IPS DF 6.9 (cell line): ENCODE data around the gene PLCL1.
A peak's percentile ranks its signal among the peaks of the same experiment; 100 is the strongest.

Source experiments
- DNase-seq: peaks from one replicate; pipeline ENCODE4 v3.0.0-alpha.2; 2013; ENCODE audit warnings: low read depth, low spot score
- H3K27ac ChIP-seq: one replicate; pipeline ENCODE4 v1.5.1; 2013; ENCODE audit warnings: low read length, control low read depth
- H3K27me3 ChIP-seq: 2 replicates; pipeline ENCODE4 v1.6.1; 2013; ENCODE audit warnings: mild to moderate bottlenecking, low read length; ENCODE audit not compliant: control insufficient read depth, insufficient read depth
- H3K36me3 ChIP-seq: 2 replicates; pipeline ENCODE4 v1.6.1; 2013; ENCODE audit warnings: low read length; ENCODE audit not compliant: control insufficient read depth, insufficient read depth
- H3K4me1 ChIP-seq: 2 replicates; pipeline ENCODE4 v1.6.1; 2013; ENCODE audit warnings: low read length; ENCODE audit not compliant: control insufficient read depth, insufficient read depth
- H3K4me3 ChIP-seq: 2 replicates; pipeline ENCODE4 v1.5.1; 2013; ENCODE audit warnings: mild to moderate bottlenecking, low read length
- H3K9me3 ChIP-seq: 2 replicates; pipeline ENCODE4 v1.6.1; 2013; ENCODE audit warnings: low read length, inconsistent platforms; ENCODE audit not compliant: control insufficient read depth, insufficient read depth
- WGBS: extraction: QIAGEN DNeasy Blood & Tissue Kit; methylation state at CpG from one replicate; pipeline ENCODE4 v1.1.7; 2013; ENCODE audit warnings: mixed read lengths, missing lambda C conversion rate; ENCODE audit not compliant: insufficient read length, insufficient coverage; 5-methylcytosine and 5-hydroxymethylcytosine counted together

Gene PLCL1

GRCh38 chr2:198117406-198118041, 313.1 kb downstream of the PLCL1 start:
- WGBS: no CpG with 5 or more reads among the region's 4 CpGs
- Histone ChIP-seq H3K27ac (no peak overlapping the region), H3K36me3 (no peaks in the 10 kb centered on the region), H3K9me3 (no peaks in the 10 kb centered on the region), H3K27me3 (no peaks in the 10 kb centered on the region), H3K4me3 (no peak overlapping the region), H3K4me1 (no peaks in the 10 kb centered on the region)
- DNase-seq: no peak

- WGBS: no CpG with 5 or more reads among the region's 1 CpG
Measured at GRCh38 chr2:198127627-198128026, 323.2 kb downstream of the PLCL1 start.

DNA sequence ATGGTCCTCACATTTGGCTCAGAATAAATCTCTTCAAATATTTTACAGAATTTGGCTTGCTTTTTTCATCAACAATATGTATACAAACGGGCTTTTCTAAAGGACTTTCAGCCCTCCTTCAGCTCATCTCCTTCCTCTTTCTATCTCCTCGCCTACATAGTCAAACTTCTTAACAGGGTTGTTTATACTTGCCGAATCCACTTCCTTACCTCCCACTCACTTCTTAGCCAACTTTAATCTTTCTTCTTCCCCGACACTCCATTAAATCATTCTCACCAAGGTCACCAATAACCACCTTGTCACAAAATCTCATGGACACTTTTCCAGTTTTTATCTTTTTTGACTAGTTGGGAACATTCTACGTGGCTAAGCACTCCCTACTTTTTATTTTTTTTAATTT, 325.2 kb downstream of the PLCL1 start:
- Histone ChIP-seq H3K9me3 (no peaks in the 10 kb centered on the region), H3K27me3 (no peaks in the 10 kb centered on the region), H3K36me3 (no peaks in the 10 kb centered on the region), H3K27ac (no peak overlapping the region), H3K4me3 (no peak overlapping the region), H3K4me1 (no peaks in the 10 kb centered on the region)
- 100% methylated on average over 2 of the region's 5 CpGs for WGBS
- DNase-seq: no peak

More at GRCh38 chr2:198127627-198128026, 323.2 kb downstream of the PLCL1 start:
- Histone ChIP-seq H3K27me3 (no peaks in the 10 kb centered on the region), H3K4me3 (no peak overlapping the region), H3K27ac (no peak overlapping the region), H3K9me3 (no peaks in the 10 kb centered on the region), H3K4me1 (no peaks in the 10 kb centered on the region), H3K36me3 (no peaks in the 10 kb centered on the region)
- peak; percentile 20 for DNase-seq

- WGBS: no CpG with 5 or more reads among the region's 6 CpGs
- Histone ChIP-seq H3K36me3 (no peaks in the 10 kb centered on the region), H3K27ac (no peak overlapping the region)
Measured at GRCh38 chr2:198134293-198134955, 330.0 kb downstream of the PLCL1 start.

DNA sequence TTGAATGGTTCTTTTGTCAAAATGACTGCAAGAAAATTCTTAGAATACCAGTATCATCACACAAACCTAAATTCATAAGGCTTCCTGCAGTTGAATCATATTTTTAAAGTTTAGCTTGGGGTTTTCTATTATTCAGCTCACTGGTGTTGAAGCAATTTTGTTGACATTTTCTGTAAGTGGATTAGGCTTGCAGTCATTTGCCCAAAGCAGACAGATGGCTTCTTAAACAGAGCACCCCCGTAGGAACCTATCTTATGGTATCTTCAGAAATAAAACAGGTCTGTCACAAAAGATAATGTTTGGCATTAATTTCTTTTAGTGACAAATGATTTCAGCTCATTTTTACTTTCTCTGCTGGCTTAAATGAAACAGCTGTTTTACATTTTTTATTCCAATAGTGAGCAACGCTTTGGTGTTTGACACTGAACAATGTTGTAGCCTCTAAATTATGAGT, 331.1 kb downstream of the PLCL1 start:
- Histone ChIP-seq H3K36me3 (no peaks in the 10 kb centered on the region), H3K27ac (no peak overlapping the region), H3K27me3 (no peaks in the 10 kb centered on the region), H3K9me3 (no peaks in the 10 kb centered on the region), H3K4me3 (no peak overlapping the region), H3K4me1 (no peaks in the 10 kb centered on the region)
- no CpG with 5 or more reads among the region's 2 CpGs for WGBS
- no peak for DNase-seq

More at GRCh38 chr2:198134293-198134955, 330.0 kb downstream of the PLCL1 start:
- no peak for DNase-seq
- Histone ChIP-seq H3K27me3 (no peaks in the 10 kb centered on the region), H3K9me3 (no peaks in the 10 kb centered on the region), H3K4me1 (no peaks in the 10 kb centered on the region), H3K4me3 (no peak overlapping the region)

DNA sequence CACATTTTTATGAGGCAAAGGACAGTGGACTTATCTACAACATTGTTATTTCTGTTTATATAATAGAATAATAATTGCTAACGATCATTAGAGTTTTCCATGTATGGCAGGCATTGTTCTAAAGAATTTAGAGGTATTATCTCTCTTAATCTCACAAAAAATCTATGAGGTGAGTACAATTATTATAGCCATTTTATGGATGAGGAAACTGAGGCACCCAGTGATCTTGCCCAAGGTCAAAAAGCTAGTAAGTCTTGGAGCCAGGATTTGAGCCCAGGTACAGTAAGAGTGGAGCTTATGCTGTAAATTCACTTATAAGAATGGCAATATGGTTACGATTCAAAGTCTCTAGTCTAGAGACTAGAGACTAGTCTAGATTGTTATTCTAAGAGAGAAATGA, 331.7 kb downstream of the PLCL1 start:
- no peak overlapping the region for H3K4me3 ChIP-seq
- H3K36me3 ChIP-seq: no peaks in the 10 kb centered on the region
- DNase-seq: no peak
- WGBS: no CpG with 5 or more reads among the region's 2 CpGs
- H3K27me3 ChIP-seq: no peaks in the 10 kb centered on the region
- H3K27ac ChIP-seq: no peak overlapping the region
- H3K4me1 ChIP-seq: no peaks in the 10 kb centered on the region
- no peaks in the 10 kb centered on the region for H3K9me3 ChIP-seq

GRCh38 chr2:198137733-198138132, 333.3 kb downstream of the PLCL1 start:
- Histone ChIP-seq H3K4me3 (no peak overlapping the region), H3K9me3 (no peaks in the 10 kb centered on the region), H3K4me1 (no peaks in the 10 kb centered on the region), H3K27me3 (no peaks in the 10 kb centered on the region), H3K27ac (no peak overlapping the region), H3K36me3 (no peaks in the 10 kb centered on the region)
- peak; percentile 20 for DNase-seq
- WGBS: no CpG with 5 or more reads among the region's 1 CpG

- H3K9me3 ChIP-seq: no peaks in the 10 kb centered on the region
- H3K36me3 ChIP-seq: no peaks in the 10 kb centered on the region
- WGBS: no CpG with 5 or more reads among the region's 2 CpGs
- H3K27ac ChIP-seq: no peak overlapping the region
- no peaks in the 10 kb centered on the region for H3K27me3 ChIP-seq
- no peaks in the 10 kb centered on the region for H3K4me1 ChIP-seq
- DNase-seq: no peak
- H3K4me3 ChIP-seq: no peak overlapping the region
Measured at GRCh38 chr2:198141726-198142125, 337.3 kb downstream of the PLCL1 start.

DNA sequence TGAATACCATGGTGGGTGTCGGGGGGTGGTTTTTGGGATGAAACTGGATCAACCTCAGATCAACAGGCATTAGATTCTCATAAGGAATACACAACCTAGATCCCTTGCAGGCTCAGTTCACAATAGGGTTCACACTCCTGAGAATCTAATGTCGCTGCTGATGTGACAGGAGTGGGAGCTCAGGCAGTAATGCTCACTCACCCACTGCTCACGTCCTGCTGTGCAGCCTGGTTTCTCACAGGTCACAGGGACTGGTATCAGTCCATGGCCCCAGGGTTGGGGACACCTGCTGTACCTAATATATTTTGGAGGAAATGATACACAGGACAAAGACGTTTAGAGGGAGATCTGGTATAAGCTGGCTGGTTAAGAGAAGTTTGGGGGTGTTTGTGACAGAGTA, 338.8 kb downstream of the PLCL1 start:
- no peak for DNase-seq
- no peaks in the 10 kb centered on the region for H3K36me3 ChIP-seq
- WGBS: no CpG with 5 or more reads among the region's 4 CpGs

DNA sequence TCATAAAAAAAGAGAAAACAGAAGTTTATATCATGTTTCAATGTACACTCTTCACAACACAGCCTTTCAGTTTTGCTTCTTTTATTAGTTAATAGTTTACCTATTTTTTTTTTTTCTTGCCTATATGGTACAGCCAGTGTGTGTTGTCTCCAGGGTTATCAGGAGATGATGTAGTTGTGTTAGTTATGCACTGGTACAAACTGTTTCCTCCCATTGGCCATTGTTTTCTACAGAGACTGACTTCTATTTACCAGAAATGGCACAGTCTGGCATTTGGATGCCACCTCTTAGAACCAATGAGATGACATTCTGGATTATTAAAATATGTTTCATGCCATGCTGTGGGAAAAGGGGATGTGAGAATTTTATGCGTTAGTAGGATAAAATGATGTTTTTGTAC, 339.4 kb downstream of the PLCL1 start:
- Histone ChIP-seq H3K4me3 (no peak overlapping the region), H3K9me3 (no peaks in the 10 kb centered on the region), H3K27ac (no peak overlapping the region), H3K4me1 (no peaks in the 10 kb centered on the region), H3K36me3 (no peaks in the 10 kb centered on the region), H3K27me3 (no peaks in the 10 kb centered on the region)
- DNase-seq: no peak
- WGBS: 100% methylated on average over 1 of the region's 1 CpG

More for the DNA sequence above, 338.8 kb downstream of the PLCL1 start:
- Histone ChIP-seq H3K9me3 (no peaks in the 10 kb centered on the region), H3K27ac (no peak overlapping the region), H3K27me3 (no peaks in the 10 kb centered on the region), H3K4me1 (no peaks in the 10 kb centered on the region), H3K4me3 (no peak overlapping the region)

- no peaks in the 10 kb centered on the region for H3K36me3 ChIP-seq
- DNase-seq: no peak
Measured at GRCh38 chr2:198144660-198145059, 340.3 kb downstream of the PLCL1 start.

More at GRCh38 chr2:198144660-198145059, 340.3 kb downstream of the PLCL1 start:
- H3K27me3 ChIP-seq: no peaks in the 10 kb centered on the region
- no peaks in the 10 kb centered on the region for H3K9me3 ChIP-seq
- no peak overlapping the region for H3K4me3 ChIP-seq
- no CpG with 5 or more reads among the region's 3 CpGs for WGBS
- no peak overlapping the region for H3K27ac ChIP-seq
- H3K4me1 ChIP-seq: no peaks in the 10 kb centered on the region
